WERI-Rb-1 (cell line): ENCODE measurements around the gene CALHM3.
A peak's percentile ranks its signal among the peaks of the same experiment; 100 is the strongest.

Experiments used
- DNase-seq: peaks from one replicate; pipeline ENCODE4 v3.0.0-alpha.2; 2020
- H3K27ac ChIP-seq: fragments of 250-450 bp; sonication (Bioruptor Pico); 2 replicates; pipeline ENCODE4 v1.5.1; 2020; ENCODE audit warnings: mild to moderate bottlenecking, moderate library complexity
- H3K27me3 ChIP-seq: fragments of 250-450 bp; sonication (Bioruptor Pico); 2 replicates; pipeline ENCODE4 v1.5.1; 2021; ENCODE audit warnings: mild to moderate bottlenecking, low read depth, moderate library complexity; ENCODE audit not compliant: insufficient read depth, severe bottlenecking
- H3K36me3 ChIP-seq: fragments of 250-450 bp; sonication (Bioruptor Pico); 2 replicates; pipeline ENCODE4 v1.5.1; 2020; ENCODE audit warnings: mild to moderate bottlenecking, moderate library complexity
- H3K4me3 ChIP-seq: 2 replicates; pipeline ENCODE4 v1.5.1; 2011; ENCODE audit warnings: low read depth, mild to moderate bottlenecking, control low read depth, low read length
- H3K9me3 ChIP-seq: fragments of 250-450 bp; sonication (Bioruptor Pico); 2 replicates; pipeline ENCODE4 v1.5.1; 2021; ENCODE audit warnings: mild to moderate bottlenecking, moderate library complexity; ENCODE audit not compliant: severe bottlenecking
- TF ChIP-seq, protein P1 (sequence below): IDR thresholded peaks from 2 replicates; pipeline ENCODE4 v1.5.1; 2011; ENCODE audit warnings: low read depth, mild to moderate bottlenecking, control low read depth, inconsistent platforms, low read length

The CALHM3 gene

GRCh38 chr10:103478671-103479070 lies 369 bp downstream of the CALHM3 start:
- H3K9me3 ChIP-seq: no peaks in the 10 kb centered on the region
- TF ChIP-seq, protein P1, sequence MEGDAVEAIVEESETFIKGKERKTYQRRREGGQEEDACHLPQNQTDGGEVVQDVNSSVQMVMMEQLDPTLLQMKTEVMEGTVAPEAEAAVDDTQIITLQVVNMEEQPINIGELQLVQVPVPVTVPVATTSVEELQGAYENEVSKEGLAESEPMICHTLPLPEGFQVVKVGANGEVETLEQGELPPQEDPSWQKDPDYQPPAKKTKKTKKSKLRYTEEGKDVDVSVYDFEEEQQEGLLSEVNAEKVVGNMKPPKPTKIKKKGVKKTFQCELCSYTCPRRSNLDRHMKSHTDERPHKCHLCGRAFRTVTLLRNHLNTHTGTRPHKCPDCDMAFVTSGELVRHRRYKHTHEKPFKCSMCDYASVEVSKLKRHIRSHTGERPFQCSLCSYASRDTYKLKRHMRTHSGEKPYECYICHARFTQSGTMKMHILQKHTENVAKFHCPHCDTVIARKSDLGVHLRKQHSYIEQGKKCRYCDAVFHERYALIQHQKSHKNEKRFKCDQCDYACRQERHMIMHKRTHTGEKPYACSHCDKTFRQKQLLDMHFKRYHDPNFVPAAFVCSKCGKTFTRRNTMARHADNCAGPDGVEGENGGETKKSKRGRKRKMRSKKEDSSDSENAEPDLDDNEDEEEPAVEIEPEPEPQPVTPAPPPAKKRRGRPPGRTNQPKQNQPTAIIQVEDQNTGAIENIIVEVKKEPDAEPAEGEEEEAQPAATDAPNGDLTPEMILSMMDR: no peak

GRCh38 chr10:103476046-103476768 lies 2.8 kb downstream of the CALHM3 start:
- no peaks in the 10 kb centered on the region for H3K27me3 ChIP-seq
- no peaks in the 10 kb centered on the region for H3K36me3 ChIP-seq
- no peaks in the 10 kb centered on the region for H3K9me3 ChIP-seq
- peak; percentile 81 for DNase-seq
- no peak overlapping the region for H3K4me3 ChIP-seq
- TF ChIP-seq, protein P1: peak; percentile 91
- no peak overlapping the region for H3K27ac ChIP-seq

More at GRCh38 chr10:103478671-103479070, 369 bp downstream of the CALHM3 start:
- Histone ChIP-seq H3K4me3 (no peak overlapping the region), H3K36me3 (no peaks in the 10 kb centered on the region), H3K27ac (no peak overlapping the region), H3K27me3 (no peaks in the 10 kb centered on the region)
- DNase-seq: no peak

- Histone ChIP-seq H3K9me3 (no peaks in the 10 kb centered on the region), H3K27ac (no peak overlapping the region), H3K36me3 (no peaks in the 10 kb centered on the region), H3K4me3 (no peak overlapping the region), H3K27me3 (no peaks in the 10 kb centered on the region)
- TF ChIP-seq, protein P1: no peak
- DNase-seq: no peak
These were observed 3.6 kb downstream of the CALHM3 start for GRCh38 chr10:103475437-103475836.

GRCh38 chr10:103474077-103474476 lies 5.0 kb downstream of the CALHM3 start:
- no peaks in the 10 kb centered on the region for H3K36me3 ChIP-seq
- no peak overlapping the region for H3K4me3 ChIP-seq
- TF ChIP-seq, protein P1: no peak
- H3K27ac ChIP-seq: no peak overlapping the region
- H3K9me3 ChIP-seq: no peaks in the 10 kb centered on the region
- H3K27me3 ChIP-seq: no peaks in the 10 kb centered on the region
- DNase-seq: no peak

DNA sequence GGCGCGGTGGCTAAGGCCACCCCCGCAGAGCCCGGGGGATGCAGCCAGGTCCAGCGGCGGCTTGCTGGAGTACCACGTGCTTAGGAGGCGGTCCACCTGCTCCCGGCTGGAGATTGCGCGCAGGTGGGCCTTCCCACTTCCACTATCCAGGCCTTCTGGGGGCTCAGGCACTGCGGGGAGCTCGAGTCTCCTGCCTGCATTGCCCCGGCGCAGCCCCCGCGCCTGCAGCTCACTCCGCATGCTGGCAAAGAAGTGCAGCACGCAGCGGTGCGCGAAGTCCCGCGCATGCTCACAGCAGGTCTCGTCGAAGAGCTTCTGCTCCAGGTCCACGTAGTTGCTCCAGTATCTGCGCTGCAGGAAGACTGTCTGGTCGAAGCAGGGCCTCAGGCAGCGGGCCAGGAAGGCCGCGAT lies 5.8 kb downstream of the CALHM3 start:
- DNase-seq: no peak
- TF ChIP-seq, protein P1: no peak
- no peaks in the 10 kb centered on the region for H3K9me3 ChIP-seq

DNA sequence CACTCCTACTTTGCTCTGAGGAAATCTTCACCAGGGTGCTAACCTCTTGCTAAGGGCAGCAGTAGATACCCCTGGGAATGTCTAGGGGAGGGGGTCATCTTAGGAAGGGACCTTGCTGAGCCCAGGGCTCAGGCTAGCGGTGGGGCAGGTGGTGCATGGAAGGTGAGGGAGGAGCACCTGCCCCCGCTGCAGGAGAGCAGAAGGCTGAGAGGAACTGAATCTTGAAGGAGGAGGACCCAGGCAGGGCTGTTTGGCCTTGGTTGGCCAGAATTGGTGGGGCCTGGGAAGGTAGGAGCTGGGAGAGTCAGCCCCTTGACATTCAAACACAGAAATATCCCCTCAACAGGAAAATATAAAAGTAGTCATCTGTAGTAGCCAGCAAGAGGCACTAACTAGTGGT lies 7.0 kb downstream of the CALHM3 start:
- TF ChIP-seq, protein P1: no peak
- Histone ChIP-seq H3K9me3 (no peaks in the 10 kb centered on the region), H3K27me3 (no peaks in the 10 kb centered on the region), H3K4me3 (no peak overlapping the region), H3K27ac (peak overlapping the region; percentile 66), H3K36me3 (no peaks in the 10 kb centered on the region)
- DNase-seq: peak; percentile 47

More for the DNA sequence above, 5.8 kb downstream of the CALHM3 start:
- Histone ChIP-seq H3K27ac (no peak overlapping the region), H3K4me3 (no peak overlapping the region), H3K27me3 (no peaks in the 10 kb centered on the region), H3K36me3 (no peaks in the 10 kb centered on the region)
